ENCODE measurements around the gene ZNF814. TPM values are rescaled to one million over a fixed set of nuclear protein-coding genes. Genes with fewer than 3 reads are reported as not detected.

ZNF814 gene
- total and polyA plus RNA-seq, 12 donors: 6.2 to 26.1 (median 12.6) TPM

DNA sequence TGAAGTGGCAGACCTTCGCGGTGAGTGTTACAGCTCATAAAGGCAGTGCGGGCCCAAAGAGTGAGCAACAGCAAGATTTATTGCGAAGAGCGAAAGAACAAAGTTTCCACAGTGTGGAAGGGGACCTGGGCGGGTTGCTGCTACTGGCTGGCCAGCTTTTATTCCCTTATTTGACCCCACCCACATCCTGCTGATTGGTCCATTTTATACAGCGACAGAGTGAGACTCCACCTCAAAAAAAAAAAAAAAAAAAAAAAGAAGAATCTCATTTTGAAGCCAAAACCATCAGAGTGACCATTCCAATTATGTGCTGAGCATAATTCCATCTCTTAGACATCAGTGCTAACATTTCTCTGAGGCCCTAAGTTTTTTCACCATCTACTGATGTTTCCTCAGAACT, 72.2 kb downstream of the ZNF814 start:
- Histone ChIP-seq H3K27ac (no peak overlapping the region), H3K4me3 (no peak overlapping the region), H3K4me1 (peaks cover 4 to 48% (median 32%) of the 10 kb centered on the region in 9 donors), H3K27me3 (no peaks in the 10 kb centered on the region), H3K36me3 (peaks cover 0 to 15% (median 0%) of the 10 kb centered on the region in 9 donors), H3K9me3 (no peaks in the 10 kb centered on the region)
- DNase-seq: no peak
- TF ChIP-seq, protein P1, sequence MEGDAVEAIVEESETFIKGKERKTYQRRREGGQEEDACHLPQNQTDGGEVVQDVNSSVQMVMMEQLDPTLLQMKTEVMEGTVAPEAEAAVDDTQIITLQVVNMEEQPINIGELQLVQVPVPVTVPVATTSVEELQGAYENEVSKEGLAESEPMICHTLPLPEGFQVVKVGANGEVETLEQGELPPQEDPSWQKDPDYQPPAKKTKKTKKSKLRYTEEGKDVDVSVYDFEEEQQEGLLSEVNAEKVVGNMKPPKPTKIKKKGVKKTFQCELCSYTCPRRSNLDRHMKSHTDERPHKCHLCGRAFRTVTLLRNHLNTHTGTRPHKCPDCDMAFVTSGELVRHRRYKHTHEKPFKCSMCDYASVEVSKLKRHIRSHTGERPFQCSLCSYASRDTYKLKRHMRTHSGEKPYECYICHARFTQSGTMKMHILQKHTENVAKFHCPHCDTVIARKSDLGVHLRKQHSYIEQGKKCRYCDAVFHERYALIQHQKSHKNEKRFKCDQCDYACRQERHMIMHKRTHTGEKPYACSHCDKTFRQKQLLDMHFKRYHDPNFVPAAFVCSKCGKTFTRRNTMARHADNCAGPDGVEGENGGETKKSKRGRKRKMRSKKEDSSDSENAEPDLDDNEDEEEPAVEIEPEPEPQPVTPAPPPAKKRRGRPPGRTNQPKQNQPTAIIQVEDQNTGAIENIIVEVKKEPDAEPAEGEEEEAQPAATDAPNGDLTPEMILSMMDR (IDR thresholded peaks at IDR 0.05): no peak
- intact Hi-C loops (cut with DNase I): loop anchor here in 1 of 10 donors (5.0 kb wide), 1 partner anchor 69 kb away; the partner anchor contains the start of gene ZNF776
- 85 to 87% methylated on average over 7 of the region's 7 CpGs for WGBS, 2 donors
- no peak for ATAC-seq

DNA sequence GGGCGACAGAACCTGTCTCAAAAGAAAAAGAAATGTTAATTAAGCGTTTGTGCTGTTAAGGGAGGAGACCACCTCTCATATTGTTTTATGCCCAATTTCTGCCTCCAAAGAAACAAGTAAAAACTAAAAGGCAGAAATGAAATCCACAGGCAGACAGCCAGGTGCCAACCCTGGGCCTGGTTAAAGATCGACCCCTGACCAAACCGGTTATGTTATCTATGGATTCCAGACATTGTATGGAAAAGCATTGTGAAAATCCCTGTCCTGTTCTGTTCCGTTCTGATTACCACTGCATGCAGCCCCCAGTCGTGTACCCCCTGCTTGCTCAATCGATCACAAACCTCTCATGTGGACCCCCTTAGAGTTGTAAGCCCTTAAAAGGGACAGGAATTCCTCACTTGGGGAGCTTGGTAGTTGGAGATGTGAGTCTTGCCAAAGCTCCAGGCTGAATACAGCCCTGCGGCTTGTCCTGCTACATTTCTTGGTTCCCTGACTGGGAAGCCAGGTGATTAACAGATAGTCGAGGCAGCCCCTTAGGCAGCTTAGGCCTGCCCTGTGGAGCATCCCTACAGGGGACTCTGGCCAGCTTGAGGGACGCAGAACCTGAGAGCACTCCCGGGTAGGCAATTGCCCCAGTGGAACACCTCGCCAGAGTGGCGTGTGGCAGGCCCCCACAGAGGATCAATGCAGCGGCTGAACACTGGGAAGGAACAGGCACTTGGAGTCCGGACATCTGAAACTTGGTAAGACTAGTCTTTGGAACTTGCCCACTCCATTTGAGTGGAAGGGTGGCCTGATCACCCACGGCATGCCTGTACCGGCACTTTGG, 73.4 kb downstream of the ZNF814 start:
- intact Hi-C loops (cut with DNase I): loop anchor here in 1 of 10 donors (5.0 kb wide), 1 partner anchor 68 kb away; the partner anchor contains the start of gene ZNF776
- ATAC-seq: no peak
- H3K27ac ChIP-seq: peak overlapping the region in 9 of 10 donors; percentile 12 to 89 (median 81)

DNA sequence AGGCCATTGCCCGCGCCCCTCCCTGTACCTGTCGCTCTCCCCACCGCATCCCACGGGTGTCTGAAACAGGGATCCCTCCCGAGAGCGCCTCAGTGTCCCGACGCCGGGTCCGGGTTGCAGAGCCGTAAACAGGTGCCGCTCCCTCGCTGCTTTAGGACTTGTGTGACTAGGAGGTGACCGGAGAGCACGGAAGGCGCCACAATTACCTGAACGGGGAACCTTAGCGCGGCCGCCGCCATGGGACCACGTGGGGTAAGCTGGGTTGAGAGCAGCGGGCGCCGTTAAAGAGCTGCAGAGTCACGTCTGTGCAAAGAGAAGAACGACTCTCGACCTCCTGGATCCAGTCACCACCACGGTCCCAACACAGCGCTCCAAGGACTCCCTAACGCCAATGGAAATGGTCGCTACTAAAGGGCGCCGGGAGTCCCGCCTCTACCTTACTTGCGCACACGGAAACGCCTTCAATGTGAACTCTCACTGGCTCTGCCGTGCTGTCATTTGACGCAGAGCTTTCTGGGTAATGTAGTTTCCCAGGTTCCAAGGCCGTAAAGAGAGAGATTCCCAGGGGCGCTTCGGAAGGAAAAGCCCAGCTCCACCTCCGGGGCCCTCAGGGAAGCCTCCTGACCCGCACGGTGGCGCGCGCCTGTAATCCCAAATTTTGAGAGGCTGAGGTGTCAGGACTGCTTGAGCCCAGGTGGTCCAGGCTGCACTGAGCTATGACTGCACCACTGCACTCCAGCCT, 74.2 kb downstream of the ZNF814 start, which contains the start of gene ZNF552:
Gene ZNF552 (minus strand): TSS at position 409 of the 742 bp plus-strand sequence. CDS start 170 bp downstream, at position 239.
- Histone ChIP-seq H3K4me1 (peaks cover 2 to 32% (median 20%) of the 10 kb centered on the region in 9 donors), H3K4me3 (peak within 1 kb of the TSS; percentile 57 to 92 (median 78)), H3K9me3 (no peaks in the 10 kb centered on the region), H3K27ac (peak within 1 kb of the TSS; percentile 12 to 89 (median 82)), H3K27me3 (no peaks in the 10 kb centered on the region), H3K36me3 (peaks cover 0 to 33% (median 3%) of the 10 kb centered on the region in 9 donors)
- DNase-seq (peak; percentile 78 to 89), ATAC-seq (peak; percentile 94 to 95 (median 95))
- TF ChIP-seq, protein P1 (IDR thresholded peaks at IDR 0.05): peak in 1 of 9 donors; percentile 6
- 0% methylated on average over 50 of the region's 50 CpGs for WGBS, 2 donors
- intact Hi-C loops (cut with DNase I): loop anchor here in 1 of 10 donors (5.0 kb wide), 1 partner anchor 67 kb away; the partner anchor contains the start of gene ZNF776

More for the DNA sequence above, 73.4 kb downstream of the ZNF814 start:
- Histone ChIP-seq H3K4me1 (peaks cover 4 to 39% (median 25%) of the 10 kb centered on the region in 9 donors), H3K27me3 (no peaks in the 10 kb centered on the region), H3K4me3 (peak overlapping the region in 9 of 10 donors; percentile 69 to 92 (median 80)), H3K9me3 (no peaks in the 10 kb centered on the region), H3K36me3 (peaks cover 0 to 25% (median 0%) of the 10 kb centered on the region in 9 donors)
- WGBS, 2 donors: 90 to 91% methylated on average over 17 of the region's 17 CpGs
- TF ChIP-seq, protein P1 (IDR thresholded peaks at IDR 0.05): no peak
- DNase-seq: no peak
